K562 (cell line): ENCODE results near the gene NKAIN4. TPM values are rescaled to one million over a fixed set of nuclear protein-coding genes. Genes with fewer than 3 reads are reported as not detected.

Source experiments
- GTF2F1 ChIP-seq: IDR thresholded peaks from 2 replicates; pipeline ENCODE4 v1.6.1; 2011; ENCODE audit warnings: low read depth, low read length, improper control_type of control experiment
- HNRNPUL1 ChIP-seq: fragments of 200-400 bp; formaldehyde crosslinking; IDR thresholded peaks from 2 replicates; pipeline ENCODE4 v1.6.1; 2017; ENCODE audit warnings: low read length
- NFIX ChIP-seq: fragments of 250-450 bp; sonication (Bioruptor Pico); IDR thresholded peaks from 2 replicates; pipeline ENCODE4 v1.4.0; 2020; ENCODE audit warnings: low read depth, mild to moderate bottlenecking, moderate library complexity
- ZNF311 ChIP-seq: fragments of 250-450 bp; sonication (Bioruptor Pico); IDR thresholded peaks from 2 replicates; pipeline ENCODE4 v1.4.0; 2020; ENCODE audit warnings: mild to moderate bottlenecking, moderate library complexity
- polyA plus RNA-seq, 8 experiments: library from polyadenylated mRNA; depleted of rRNA in 4 of 8; stranded (reverse) in 5 of 8; unstranded in 3 of 8; fragments of >200 nt; fragmentation: Nextera tagmentation in 2 of 8; fragmentation: Illumina TruSeq in 1 of 8; extraction: Ambion mirVana in 2 of 8; extraction: Trizol in 1 of 8; gene quantifications; 2 replicates each; pipeline versions ENCODE4 v1.2.1 to v1.2.3, GENCODE V29; 2011 to 2014; ENCODE audit warnings: inconsistent platforms in 1 of 8, missing spikeins in 1 of 8
- total RNA-seq, 7 experiments: library from RNA; depleted of rRNA in 6 of 7; stranded (reverse); fragments of >200 nt in 6 of 7; fragmentation: Illumina TruSeq in 2 of 7; extraction: Trizol in 2 of 7; gene quantifications; 2 replicates each; pipeline versions ENCODE4 v1.2.1 to v1.2.3, GENCODE V29; 2011 to 2021; ENCODE audit warnings: low replicate concordance in 1 of 7
- TF ChIP-seq, protein P1 (sequence below): fragments of 250-450 bp; sonication (Bioruptor Pico); IDR thresholded peaks from 2 replicates; pipeline ENCODE4 v1.8.0; 2021; ENCODE audit warnings: moderate library complexity, mild to moderate bottlenecking, inconsistent platforms
- TF ChIP-seq, protein P2 (sequence below): fragments of 150-350 bp; conservative IDR thresholded peaks from 2 replicates; pipeline ENCODE4 v1.6.1; 2014; ENCODE audit warnings: low read length
- TF ChIP-seq, protein P3 (sequence below): IDR thresholded peaks from 2 replicates; pipeline ENCODE4 v1.6.1; 2012; ENCODE audit warnings: low read depth, low read length, improper control_type of control experiment, borderline replicate concordance
- TF ChIP-seq, protein P4 (sequence below): sonication (generic); formaldehyde crosslinking; IDR thresholded peaks from 2 replicates; pipeline ENCODE4 v1.9.0; 2022; ENCODE audit warnings: mild to moderate bottlenecking, missing genetic modification reagents
- TF ChIP-seq, protein P5 (sequence below): fragments of 250-450 bp; sonication (Bioruptor Pico); IDR thresholded peaks from 2 replicates; pipeline ENCODE4 v1.4.0; 2020; ENCODE audit warnings: borderline replicate concordance
- TF ChIP-seq, protein P6 (sequence below), 2 experiments: fragments of 450-650 bp; IDR thresholded peaks; 2 replicates each; pipeline ENCODE4 v1.6.1; 2018; ENCODE audit warnings: mild to moderate bottlenecking in 2 of 2, low read depth in 1 of 2; ENCODE audit not compliant: partially characterized antibody in 2 of 2

Gene NKAIN4
- total and polyA plus RNA-seq, 9 of the 15 experiments (the other 6 are each of a cell fraction or from before 2014, with no cell fraction given), result not detected

DNA sequence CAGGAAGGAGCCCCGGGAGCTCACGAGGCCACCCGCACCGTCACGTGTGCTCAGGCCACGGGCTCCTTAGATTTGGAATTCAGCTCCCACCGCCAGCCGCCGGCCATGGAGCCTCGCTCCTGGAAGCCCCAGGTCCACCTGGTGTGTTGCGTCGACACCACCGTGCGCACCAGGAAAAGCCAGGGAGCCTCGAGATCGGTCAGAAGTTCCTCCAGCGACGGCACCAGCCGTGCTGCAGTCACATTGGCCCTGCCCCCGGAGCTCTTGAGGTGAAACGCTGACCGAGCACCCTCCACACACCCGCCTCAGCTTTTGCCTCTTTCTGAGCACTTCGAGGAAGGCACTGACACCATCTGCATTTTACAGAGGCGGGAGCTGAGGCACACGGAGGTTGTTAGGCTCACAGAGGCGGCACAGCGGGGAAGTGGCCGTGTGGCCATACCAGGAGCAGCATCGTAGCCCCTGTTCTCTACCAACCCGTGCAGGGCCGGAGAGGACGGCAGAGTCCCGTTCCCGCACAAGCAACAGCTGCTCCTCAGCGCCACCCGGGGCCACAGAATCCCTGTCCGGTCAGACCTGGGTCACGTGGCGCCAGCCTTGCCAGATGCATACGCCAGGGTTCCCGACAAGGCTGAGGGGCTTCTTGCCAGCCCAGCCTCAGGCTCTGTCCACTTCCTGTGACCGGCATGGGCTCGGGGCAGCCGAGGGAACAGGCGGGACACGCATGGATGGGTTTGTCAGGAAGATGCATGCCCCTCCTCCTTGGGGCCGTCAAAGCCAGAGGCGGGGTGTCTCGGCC, 7.6 kb downstream of the NKAIN4 start (continued):
- TF ChIP-seq, protein P1, sequence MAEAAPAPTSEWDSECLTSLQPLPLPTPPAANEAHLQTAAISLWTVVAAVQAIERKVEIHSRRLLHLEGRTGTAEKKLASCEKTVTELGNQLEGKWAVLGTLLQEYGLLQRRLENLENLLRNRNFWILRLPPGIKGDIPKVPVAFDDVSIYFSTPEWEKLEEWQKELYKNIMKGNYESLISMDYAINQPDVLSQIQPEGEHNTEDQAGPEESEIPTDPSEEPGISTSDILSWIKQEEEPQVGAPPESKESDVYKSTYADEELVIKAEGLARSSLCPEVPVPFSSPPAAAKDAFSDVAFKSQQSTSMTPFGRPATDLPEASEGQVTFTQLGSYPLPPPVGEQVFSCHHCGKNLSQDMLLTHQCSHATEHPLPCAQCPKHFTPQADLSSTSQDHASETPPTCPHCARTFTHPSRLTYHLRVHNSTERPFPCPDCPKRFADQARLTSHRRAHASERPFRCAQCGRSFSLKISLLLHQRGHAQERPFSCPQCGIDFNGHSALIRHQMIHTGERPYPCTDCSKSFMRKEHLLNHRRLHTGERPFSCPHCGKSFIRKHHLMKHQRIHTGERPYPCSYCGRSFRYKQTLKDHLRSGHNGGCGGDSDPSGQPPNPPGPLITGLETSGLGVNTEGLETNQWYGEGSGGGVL, result no peak
- TF ChIP-seq ZNF311 (CRISPR knock-in tag) (no peak), NFIX (CRISPR knock-in tag) (no peak), GTF2F1 (no peak), HNRNPUL1 (no peak)
- TF ChIP-seq, protein P2, sequence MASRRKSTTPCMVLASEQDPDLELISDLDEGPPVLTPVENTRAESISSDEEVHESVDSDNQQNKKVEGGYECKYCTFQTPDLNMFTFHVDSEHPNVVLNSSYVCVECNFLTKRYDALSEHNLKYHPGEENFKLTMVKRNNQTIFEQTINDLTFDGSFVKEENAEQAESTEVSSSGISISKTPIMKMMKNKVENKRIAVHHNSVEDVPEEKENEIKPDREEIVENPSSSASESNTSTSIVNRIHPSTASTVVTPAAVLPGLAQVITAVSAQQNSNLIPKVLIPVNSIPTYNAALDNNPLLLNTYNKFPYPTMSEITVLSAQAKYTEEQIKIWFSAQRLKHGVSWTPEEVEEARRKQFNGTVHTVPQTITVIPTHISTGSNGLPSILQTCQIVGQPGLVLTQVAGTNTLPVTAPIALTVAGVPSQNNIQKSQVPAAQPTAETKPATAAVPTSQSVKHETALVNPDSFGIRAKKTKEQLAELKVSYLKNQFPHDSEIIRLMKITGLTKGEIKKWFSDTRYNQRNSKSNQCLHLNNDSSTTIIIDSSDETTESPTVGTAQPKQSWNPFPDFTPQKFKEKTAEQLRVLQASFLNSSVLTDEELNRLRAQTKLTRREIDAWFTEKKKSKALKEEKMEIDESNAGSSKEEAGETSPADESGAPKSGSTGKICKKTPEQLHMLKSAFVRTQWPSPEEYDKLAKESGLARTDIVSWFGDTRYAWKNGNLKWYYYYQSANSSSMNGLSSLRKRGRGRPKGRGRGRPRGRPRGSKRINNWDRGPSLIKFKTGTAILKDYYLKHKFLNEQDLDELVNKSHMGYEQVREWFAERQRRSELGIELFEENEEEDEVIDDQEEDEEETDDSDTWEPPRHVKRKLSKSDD, result no peak
- TF ChIP-seq, protein P3, sequence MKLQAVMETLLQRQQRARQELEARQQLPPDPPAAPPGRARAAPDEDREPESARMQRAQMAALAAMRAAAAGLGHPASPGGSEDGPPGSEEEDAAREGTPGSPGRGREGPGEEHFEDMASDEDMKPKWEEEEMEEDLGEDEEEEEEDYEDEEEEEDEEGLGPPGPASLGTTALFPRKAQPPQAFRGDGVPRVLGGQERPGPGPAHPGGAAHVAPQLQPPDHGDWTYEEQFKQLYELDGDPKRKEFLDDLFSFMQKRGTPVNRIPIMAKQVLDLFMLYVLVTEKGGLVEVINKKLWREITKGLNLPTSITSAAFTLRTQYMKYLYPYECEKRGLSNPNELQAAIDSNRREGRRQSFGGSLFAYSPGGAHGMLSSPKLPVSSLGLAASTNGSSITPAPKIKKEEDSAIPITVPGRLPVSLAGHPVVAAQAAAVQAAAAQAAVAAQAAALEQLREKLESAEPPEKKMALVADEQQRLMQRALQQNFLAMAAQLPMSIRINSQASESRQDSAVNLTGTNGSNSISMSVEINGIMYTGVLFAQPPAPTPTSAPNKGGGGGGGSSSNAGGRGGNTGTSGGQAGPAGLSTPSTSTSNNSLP, result no peak
- TF ChIP-seq, protein P4, sequence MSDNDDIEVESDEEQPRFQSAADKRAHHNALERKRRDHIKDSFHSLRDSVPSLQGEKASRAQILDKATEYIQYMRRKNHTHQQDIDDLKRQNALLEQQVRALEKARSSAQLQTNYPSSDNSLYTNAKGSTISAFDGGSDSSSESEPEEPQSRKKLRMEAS (CRISPR knock-in tag), result 0 out of 2 replicates have a peak, but pooled peaks have one; percentile 12
- TF ChIP-seq, protein P5, sequence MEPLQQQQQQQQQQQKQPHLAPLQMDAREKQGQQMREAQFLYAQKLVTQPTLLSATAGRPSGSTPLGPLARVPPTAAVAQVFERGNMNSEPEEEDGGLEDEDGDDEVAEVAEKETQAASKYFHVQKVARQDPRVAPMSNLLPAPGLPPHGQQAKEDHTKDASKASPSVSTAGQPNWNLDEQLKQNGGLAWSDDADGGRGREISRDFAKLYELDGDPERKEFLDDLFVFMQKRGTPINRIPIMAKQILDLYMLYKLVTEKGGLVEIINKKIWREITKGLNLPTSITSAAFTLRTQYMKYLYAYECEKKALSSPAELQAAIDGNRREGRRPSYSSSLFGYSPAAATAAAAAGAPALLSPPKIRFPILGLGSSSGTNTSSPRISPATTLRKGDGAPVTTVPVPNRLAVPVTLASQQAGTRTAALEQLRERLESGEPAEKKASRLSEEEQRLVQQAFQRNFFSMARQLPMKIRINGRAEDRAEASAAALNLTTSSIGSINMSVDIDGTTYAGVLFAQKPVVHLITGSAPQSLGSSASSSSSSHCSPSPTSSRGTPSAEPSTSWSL, result no peak
- TF ChIP-seq, protein P6, sequence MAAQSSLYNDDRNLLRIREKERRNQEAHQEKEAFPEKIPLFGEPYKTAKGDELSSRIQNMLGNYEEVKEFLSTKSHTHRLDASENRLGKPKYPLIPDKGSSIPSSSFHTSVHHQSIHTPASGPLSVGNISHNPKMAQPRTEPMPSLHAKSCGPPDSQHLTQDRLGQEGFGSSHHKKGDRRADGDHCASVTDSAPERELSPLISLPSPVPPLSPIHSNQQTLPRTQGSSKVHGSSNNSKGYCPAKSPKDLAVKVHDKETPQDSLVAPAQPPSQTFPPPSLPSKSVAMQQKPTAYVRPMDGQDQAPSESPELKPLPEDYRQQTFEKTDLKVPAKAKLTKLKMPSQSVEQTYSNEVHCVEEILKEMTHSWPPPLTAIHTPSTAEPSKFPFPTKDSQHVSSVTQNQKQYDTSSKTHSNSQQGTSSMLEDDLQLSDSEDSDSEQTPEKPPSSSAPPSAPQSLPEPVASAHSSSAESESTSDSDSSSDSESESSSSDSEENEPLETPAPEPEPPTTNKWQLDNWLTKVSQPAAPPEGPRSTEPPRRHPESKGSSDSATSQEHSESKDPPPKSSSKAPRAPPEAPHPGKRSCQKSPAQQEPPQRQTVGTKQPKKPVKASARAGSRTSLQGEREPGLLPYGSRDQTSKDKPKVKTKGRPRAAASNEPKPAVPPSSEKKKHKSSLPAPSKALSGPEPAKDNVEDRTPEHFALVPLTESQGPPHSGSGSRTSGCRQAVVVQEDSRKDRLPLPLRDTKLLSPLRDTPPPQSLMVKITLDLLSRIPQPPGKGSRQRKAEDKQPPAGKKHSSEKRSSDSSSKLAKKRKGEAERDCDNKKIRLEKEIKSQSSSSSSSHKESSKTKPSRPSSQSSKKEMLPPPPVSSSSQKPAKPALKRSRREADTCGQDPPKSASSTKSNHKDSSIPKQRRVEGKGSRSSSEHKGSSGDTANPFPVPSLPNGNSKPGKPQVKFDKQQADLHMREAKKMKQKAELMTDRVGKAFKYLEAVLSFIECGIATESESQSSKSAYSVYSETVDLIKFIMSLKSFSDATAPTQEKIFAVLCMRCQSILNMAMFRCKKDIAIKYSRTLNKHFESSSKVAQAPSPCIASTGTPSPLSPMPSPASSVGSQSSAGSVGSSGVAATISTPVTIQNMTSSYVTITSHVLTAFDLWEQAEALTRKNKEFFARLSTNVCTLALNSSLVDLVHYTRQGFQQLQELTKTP (IDR thresholded peaks at IDR 0.05; ENCODE audit: low read depth in 1 of 2, partially characterized antibody in 2 of 2), result no peak
